ENCODE results near the gene LRFN2.

DNA sequence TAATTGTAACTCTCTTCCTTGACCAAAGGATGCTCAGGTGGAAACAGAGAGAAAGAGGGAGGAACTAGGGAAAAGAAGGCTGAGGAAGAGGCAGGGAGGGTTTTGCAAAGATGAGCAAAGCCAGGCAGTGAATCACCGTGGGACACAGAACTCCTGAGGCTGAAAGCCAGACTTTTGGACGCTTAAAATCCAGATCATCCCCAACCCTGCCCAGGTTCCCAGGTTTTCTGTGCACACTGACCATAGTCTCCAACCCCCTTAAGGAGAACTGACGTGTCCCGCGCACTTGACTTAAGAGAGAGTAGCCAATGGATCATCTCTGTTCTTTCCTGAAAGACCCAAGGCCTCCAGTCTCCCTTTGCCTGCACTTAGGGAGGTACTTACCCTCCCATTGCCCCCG is 75.3 kb downstream of the LRFN2 start:
- TF ChIP-seq CTCF (IDR thresholded peaks at IDR 0.05) (no peak), POLR2A (IDR thresholded peaks at IDR 0.05) (no peak)
